PFSK-1 (cell line): Measurements from ENCODE around the gene LY6G6C.

Experiments
- POLR2AphosphoS5 ChIP-seq: IDR thresholded peaks from 2 replicates; pipeline ENCODE4 v1.6.1; 2012; ENCODE audit warnings: low read depth, mild to moderate bottlenecking, control low read depth, low read length, moderate library complexity
- SIN3A ChIP-seq: IDR thresholded peaks from 2 replicates; pipeline ENCODE4 v1.6.1; 2012; ENCODE audit warnings: mild to moderate bottlenecking, low read length, moderate library complexity, borderline replicate concordance; ENCODE audit not compliant: insufficient read depth
- TAF1 ChIP-seq: IDR thresholded peaks from 2 replicates; pipeline ENCODE4 v1.6.1; 2012; ENCODE audit warnings: low read length, control low read depth, borderline replicate concordance; ENCODE audit not compliant: insufficient read depth
- TF ChIP-seq, protein P1 (sequence below), 2 experiments: IDR thresholded peaks; 2 replicates each; pipeline versions ENCODE4 v1.6.1 to v1.8.0; 2011 to 2012; ENCODE audit warnings: low read depth in 2 of 2, low read length in 2 of 2, control low read depth in 1 of 2, inconsistent platforms in 1 of 2, mild to moderate bottlenecking in 1 of 2, moderate library complexity in 1 of 2; ENCODE audit not compliant: insufficient read depth in 1 of 2

DNA sequence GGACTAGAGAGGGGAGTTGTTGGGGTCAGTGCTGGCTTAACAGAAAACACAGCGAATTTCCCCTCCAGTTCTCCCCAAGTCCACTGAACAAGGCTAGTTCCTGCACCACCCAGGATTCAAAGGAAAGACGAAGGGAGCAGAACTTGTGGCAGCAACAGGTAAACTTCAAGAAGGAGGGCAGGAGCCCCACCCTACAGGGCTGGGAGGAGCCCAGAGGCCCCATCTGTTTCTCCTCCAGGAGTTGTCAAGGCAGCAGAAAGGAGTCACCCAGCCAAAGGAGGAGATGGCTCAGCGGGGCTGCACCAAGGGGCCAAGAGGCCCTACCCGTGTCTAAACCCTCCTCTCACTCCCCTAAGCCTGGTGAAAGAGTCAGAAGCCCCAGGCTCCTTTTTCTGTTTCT lies 42.7 kb upstream of the LY6G6C start:
- TF ChIP-seq TAF1: no peak
- TF ChIP-seq, protein P1, sequence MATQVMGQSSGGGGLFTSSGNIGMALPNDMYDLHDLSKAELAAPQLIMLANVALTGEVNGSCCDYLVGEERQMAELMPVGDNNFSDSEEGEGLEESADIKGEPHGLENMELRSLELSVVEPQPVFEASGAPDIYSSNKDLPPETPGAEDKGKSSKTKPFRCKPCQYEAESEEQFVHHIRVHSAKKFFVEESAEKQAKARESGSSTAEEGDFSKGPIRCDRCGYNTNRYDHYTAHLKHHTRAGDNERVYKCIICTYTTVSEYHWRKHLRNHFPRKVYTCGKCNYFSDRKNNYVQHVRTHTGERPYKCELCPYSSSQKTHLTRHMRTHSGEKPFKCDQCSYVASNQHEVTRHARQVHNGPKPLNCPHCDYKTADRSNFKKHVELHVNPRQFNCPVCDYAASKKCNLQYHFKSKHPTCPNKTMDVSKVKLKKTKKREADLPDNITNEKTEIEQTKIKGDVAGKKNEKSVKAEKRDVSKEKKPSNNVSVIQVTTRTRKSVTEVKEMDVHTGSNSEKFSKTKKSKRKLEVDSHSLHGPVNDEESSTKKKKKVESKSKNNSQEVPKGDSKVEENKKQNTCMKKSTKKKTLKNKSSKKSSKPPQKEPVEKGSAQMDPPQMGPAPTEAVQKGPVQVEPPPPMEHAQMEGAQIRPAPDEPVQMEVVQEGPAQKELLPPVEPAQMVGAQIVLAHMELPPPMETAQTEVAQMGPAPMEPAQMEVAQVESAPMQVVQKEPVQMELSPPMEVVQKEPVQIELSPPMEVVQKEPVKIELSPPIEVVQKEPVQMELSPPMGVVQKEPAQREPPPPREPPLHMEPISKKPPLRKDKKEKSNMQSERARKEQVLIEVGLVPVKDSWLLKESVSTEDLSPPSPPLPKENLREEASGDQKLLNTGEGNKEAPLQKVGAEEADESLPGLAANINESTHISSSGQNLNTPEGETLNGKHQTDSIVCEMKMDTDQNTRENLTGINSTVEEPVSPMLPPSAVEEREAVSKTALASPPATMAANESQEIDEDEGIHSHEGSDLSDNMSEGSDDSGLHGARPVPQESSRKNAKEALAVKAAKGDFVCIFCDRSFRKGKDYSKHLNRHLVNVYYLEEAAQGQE (IDR thresholded peaks at IDR 0.05; ENCODE audit: insufficient read depth in 1 of 2, low read depth in 2 of 2, low read length in 2 of 2): no peak
- no peak for TF ChIP-seq POLR2AphosphoS5
- no peak for TF ChIP-seq SIN3A
